Lung (tissue), 12 donors: ENCODE measurements around the gene OXER1. TPM values are rescaled to one million over a fixed set of nuclear protein-coding genes. Genes with fewer than 3 reads are reported as not detected.
"Not testable (repeated sequence)": the region's sequence is repeated elsewhere in the genome, so short reads cannot be mapped to it uniquely, and the experiment has no call there.

Source experiments
- ATAC-seq: fragments of 200-7000 bp; cut with Tn5 transposase; one replicate; pipeline ENCODE4 v1.9.1; 2020; ENCODE audit warnings: moderate number of reproducible peaks; ENCODE audit not compliant: insufficient read depth, low FRiP score
- DNase-seq, 3 donors: peaks; one replicate each; pipeline ENCODE4 v3.0.0-alpha.2; 2013 to 2017
- H3K27ac ChIP-seq, 2 donors: one replicate each; pipeline ENCODE4 v1.5.1; 2013; ENCODE audit warnings: mild to moderate bottlenecking in 2 of 2, moderate library complexity in 2 of 2, control low read depth in 1 of 2, inconsistent platforms in 1 of 2, low read depth in 1 of 2, low read length in 1 of 2
- H3K27me3 ChIP-seq, 3 donors: one replicate each; pipeline ENCODE4 v1.5.1; 2013; ENCODE audit warnings: low read length in 2 of 3; ENCODE audit not compliant: control insufficient read depth in 3 of 3, insufficient read depth in 3 of 3
- H3K36me3 ChIP-seq, 4 donors: one replicate each; pipeline ENCODE4 v1.5.1; 2013; ENCODE audit warnings: low read length in 4 of 4, mild to moderate bottlenecking in 1 of 4, moderate library complexity in 1 of 4; ENCODE audit not compliant: control insufficient read depth in 4 of 4, insufficient read depth in 4 of 4
- H3K4me1 ChIP-seq, 5 donors: one replicate each; pipeline ENCODE4 v1.5.1; 2013; ENCODE audit warnings: low read length in 5 of 5, mild to moderate bottlenecking in 2 of 5, moderate library complexity in 1 of 5; ENCODE audit not compliant: control insufficient read depth in 5 of 5, insufficient read depth in 5 of 5
- H3K4me3 ChIP-seq: one replicate; pipeline ENCODE4 v1.5.1; 2013; ENCODE audit warnings: mild to moderate bottlenecking, control low read depth, moderate library complexity
- H3K9ac ChIP-seq, 2 donors: one replicate each; pipeline ENCODE4 v1.5.1; 2013; ENCODE audit warnings: low read length in 2 of 2, control low read depth in 1 of 2; ENCODE audit not compliant: insufficient read depth in 1 of 2
- H3K9me3 ChIP-seq, 4 donors: one replicate each; pipeline ENCODE4 v1.5.1; 2013; ENCODE audit warnings: low read length in 3 of 4, mild to moderate bottlenecking in 1 of 4, moderate library complexity in 1 of 4; ENCODE audit not compliant: control insufficient read depth in 4 of 4, insufficient read depth in 3 of 4
- CTCF ChIP-seq: IDR thresholded peaks from 2 replicates; pipeline ENCODE4 v1.5.1; 2012; ENCODE audit warnings: mild to moderate bottlenecking; ENCODE audit errors: control extremely low read depth, extremely low read depth
- WGBS, 2 donors: extraction: QIAGEN DNeasy Blood & Tissue Kit; methylation state at CpG; one replicate each; pipeline ENCODE4 v1.1.7; 2013; 5-methylcytosine and 5-hydroxymethylcytosine counted together
- polyA plus RNA-seq, 2 donors: library from polyadenylated mRNA; stranded (reverse); fragments of 200-250 nt; gene quantifications; one replicate each; pipeline ENCODE4 v1.2.1, GENCODE V29; 2013
- total RNA-seq, 2 donors: library from RNA; depleted of rRNA in 1 of 2; stranded (reverse); fragments of >200 nt in 1 of 2; gene quantifications; one replicate each; pipeline ENCODE4 v1.2.1, GENCODE V29; 2014 to 2021
- donor health status: control.
- donor health status: control.
- donor health status: Bipolar disorder and iron deficiency.
- donor health status: healthy.
- donor health status: DM: yes; HTN: yes; CAD: no.

OXER1 gene
- total and polyA plus RNA-seq, 4 donors, result 0.59 to 2.1 (median 1.6) TPM

DNA sequence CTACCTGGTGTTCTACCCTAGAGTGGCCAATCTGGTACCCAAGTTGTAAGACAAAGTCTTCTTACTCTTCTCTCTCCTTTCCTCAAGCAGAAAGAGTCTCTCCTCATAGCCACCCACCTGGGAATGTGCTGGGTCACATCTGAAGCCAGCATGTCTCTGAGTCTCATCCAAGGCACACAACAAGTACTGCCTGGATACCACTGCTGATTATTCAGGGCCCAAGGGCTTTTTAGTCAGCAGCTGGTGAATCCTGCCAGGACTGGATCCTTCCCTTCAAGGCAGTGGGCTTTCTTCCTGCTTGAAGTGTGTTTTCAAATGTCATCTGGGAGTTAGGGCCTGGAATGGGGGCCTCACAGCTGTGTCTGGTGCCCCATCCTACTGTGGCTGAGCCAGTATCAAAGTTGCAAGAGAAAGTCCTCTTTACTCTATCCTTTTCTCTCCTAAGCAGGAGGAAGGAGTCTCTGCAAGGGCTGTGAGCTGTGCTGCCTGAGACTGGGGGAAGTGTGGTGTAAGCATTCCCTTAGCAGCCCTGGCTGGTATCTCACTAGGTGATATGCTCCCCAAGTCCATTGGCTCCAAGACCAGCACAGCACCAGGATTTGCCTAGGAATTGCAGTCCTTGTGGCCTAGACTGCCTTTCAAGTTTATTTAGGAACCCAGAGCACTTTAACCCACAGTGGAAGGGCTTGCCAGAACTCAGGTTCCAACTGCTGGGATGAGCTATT lies 27.2 kb downstream of the OXER1 start:
- H3K9me3 ChIP-seq, result peaks cover 0 to 14% (median 2%) of the 10 kb centered on the region in 4 donors
- H3K9ac ChIP-seq, result no peak overlapping the region
- H3K4me1 ChIP-seq, result no peaks in the 10 kb centered on the region
- ATAC-seq (no peak), DNase-seq (no peak)
- H3K27me3 ChIP-seq, result no peaks in the 10 kb centered on the region
- H3K27ac ChIP-seq, result no peak overlapping the region
- no peak overlapping the region for H3K4me3 ChIP-seq
- no peak for TF ChIP-seq CTCF
- peaks cover 2 to 30% (median 8%) of the 10 kb centered on the region in 4 donors for H3K36me3 ChIP-seq

GRCh38 chr2:42733852-42734251 lies 30.1 kb downstream of the OXER1 start:
- TF ChIP-seq CTCF, result no peak
- Histone ChIP-seq H3K36me3 (peaks cover 2 to 17% (median 8%) of the 10 kb centered on the region in 4 donors), H3K4me3 (no peak overlapping the region), H3K9me3 (peaks cover 0 to 11% (median 2%) of the 10 kb centered on the region in 4 donors), H3K4me1 (no peaks in the 10 kb centered on the region), H3K9ac (no peak overlapping the region), H3K27ac (no peak overlapping the region), H3K27me3 (no peaks in the 10 kb centered on the region)
- 80 to 83% methylated on average over 1 of the region's 1 CpG for whole genome bisulfite sequencing, 2 donors
- ATAC-seq, result no peak
- no peak for DNase-seq

- not testable (repeated sequence) for ATAC-seq, H3K4me1 ChIP-seq, H3K9ac ChIP-seq, H3K27ac ChIP-seq, H3K4me3 ChIP-seq, H3K27me3 ChIP-seq, DNase-seq, H3K36me3 ChIP-seq, H3K9me3 ChIP-seq
- WGBS, 2 donors, result 85 to 88% methylated on average over 4 of the region's 4 CpGs
Measured at GRCh38 chr2:42731316-42731715, 32.6 kb downstream of the OXER1 start.

DNA sequence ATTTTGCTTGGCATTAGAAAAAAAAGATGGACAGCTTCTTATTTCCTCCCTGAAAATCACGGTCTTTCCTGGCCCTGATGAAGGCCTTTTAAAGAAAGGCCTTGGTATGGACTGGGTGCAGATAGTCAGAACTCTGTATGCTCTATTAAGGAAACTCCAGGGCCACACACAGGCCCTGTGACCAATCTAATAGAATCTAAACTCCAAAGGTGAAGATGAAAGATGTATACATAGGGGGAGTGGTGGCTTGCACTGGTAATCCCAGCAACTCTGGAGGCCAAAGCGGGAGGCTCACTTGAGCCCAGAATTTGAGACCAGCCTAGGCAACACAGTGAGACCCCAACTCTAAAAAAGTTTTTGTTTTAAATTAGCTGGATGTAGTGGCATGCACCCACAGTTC lies 37.3 kb downstream of the OXER1 start:
- no peak overlapping the region for H3K9ac ChIP-seq
- H3K4me3 ChIP-seq, result no peak overlapping the region
- peaks cover 0 to 16% (median 14%) of the 10 kb centered on the region in 5 donors for H3K4me1 ChIP-seq
- peaks cover 0 to 5% (median 2%) of the 10 kb centered on the region in 4 donors for H3K36me3 ChIP-seq
- H3K27me3 ChIP-seq, result no peaks in the 10 kb centered on the region
- no peak for TF ChIP-seq CTCF
- H3K27ac ChIP-seq, result no peak overlapping the region
- DNase-seq (no peak), ATAC-seq (no peak)
- WGBS, 2 donors, result 97% methylated on average over 2 of the region's 2 CpGs
- H3K9me3 ChIP-seq, result no peaks in the 10 kb centered on the region
